Measurements from ENCODE around the gene CDKN2D.
"Not testable (repeated sequence)": the region's sequence is repeated elsewhere in the genome, so short reads cannot be mapped to it uniquely, and the experiment has no call there.

The CDKN2D gene

DNA sequence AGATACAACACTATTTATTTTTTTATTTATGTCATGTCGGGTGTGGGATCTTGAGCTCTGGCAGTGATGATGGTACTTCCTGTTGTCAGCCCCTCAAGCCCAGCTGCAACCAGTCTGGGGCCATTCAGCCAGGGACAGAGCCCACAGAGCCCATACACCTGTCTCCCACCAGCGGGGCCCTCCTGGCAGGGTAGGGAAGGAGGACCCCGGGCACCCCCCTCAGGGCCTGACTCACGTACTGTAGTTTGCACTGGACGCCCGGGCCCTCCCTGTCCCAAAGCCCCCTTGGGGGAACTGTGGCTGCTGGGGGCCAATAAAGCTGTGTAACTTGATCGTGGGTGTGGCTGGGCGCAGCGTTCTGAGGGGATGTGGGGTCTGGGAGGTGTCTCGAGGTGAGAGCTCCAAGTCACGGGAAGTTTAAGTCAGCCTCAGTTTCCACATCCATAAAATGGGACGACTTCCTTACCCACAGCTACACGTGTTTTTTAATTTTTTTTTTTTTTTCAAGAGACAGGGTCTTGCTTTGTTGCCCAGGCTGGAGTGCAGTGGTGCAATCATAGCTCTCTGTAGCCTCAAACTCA, 15.6 kb downstream of the CDKN2D start:
- in situ Hi-C loops (cut with MboI; ENCODE audit: low sequenced_read_pairs) = no loop called here

DNA sequence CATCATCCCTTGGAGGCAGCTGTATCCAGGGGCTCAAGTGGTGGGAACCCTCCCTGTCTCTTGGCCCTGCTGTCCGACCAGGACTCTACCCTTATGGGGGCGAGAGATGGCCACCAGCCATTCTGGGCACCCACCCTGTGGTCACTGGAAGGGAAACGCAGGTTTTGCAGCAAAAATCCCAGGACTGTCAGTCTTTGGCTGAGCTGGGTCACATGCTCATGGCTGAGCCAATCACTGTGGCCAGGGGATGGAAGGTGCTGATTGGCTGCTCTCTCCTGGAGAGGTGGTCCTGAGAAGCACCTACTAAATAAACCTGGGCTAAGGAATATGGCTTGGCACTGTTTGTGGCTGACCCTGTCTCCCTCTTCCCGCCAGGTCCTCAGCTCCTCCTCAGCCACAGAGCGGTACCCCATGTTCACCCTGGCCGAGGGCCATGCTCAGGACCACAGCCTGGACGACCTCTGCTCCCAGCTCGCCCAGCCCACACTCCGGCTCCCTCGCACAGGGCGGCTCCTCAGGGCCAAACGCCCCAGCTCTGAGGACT, 16.2 kb downstream of the CDKN2D start:
- in situ Hi-C loops (cut with MboI; ENCODE audit: low sequenced_read_pairs) = no loop called here

DNA sequence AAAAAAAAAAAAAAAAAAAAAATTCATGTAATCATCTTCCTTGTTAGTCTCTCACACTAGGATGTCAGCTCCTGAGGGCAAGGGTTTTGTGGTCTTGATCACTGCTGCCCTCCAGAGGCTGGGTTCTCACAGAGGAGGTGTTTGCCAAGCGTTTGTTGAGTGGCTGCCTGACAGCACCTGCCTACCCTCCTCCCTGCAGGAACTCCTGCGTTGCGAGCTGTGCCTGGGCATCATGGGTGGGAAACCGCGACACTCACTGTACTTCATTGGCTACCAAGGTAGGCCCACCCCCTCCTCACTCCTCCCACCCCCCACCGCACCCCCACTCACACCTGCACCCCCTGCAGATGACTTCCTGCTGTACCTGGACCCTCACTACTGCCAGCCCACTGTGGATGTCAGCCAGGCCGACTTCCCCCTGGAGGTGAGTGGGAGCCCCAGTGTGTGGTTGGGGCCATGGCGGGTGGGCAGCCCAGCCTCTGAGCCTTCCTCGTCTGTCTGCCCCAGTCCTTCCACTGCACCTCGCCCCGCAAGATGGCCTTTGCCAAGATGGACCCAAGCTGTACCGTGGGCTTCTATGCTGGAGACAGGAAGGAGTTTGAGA, 17.0 kb downstream of the CDKN2D start:
- in situ Hi-C loops (cut with MboI; ENCODE audit: low sequenced_read_pairs) = no loop called here

DNA sequence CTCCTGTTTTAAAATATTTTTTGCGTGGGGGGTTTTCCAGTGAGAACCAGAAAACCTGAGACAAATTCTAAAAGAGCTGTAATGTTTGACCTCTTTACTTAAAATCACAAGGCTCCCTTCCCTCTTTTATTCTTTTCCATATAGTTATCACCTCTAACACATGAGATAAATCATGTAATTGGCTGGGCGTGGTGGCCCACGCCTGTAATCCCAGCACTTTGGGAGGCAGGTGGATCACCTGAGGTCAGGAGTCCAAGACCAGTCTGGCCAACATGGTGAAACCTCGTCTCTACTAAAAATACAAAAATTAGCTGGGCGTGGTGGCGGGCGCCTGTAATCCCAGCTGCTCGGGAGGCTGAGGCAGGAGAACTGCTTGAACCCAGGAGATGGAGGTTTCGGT, 17.8 kb downstream of the CDKN2D start:
- in situ Hi-C loops (cut with MboI; ENCODE audit: low sequenced_read_pairs) = not testable (repeated sequence)

DNA sequence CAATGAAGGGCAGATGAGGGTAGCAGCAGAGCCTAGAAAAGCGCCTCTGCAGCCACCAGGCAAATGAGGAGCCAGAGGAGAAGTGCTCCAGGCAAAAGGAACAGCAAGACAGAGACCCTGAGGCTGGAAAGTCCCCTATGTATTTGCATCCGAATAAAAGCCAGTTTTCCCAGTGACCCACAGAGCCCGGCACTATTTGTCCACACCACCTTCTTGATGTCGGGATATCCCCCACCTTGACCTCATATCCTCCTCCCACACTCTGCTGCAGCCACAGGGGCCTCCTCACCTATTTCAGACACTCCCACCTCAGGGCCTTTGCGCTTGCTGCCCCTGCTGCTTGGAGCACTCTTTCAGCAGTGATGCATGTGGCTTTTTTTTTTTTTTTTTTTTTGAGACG, 18.4 kb downstream of the CDKN2D start:
- in situ Hi-C loops (cut with MboI; ENCODE audit: low sequenced_read_pairs) = no loop called here

DNA sequence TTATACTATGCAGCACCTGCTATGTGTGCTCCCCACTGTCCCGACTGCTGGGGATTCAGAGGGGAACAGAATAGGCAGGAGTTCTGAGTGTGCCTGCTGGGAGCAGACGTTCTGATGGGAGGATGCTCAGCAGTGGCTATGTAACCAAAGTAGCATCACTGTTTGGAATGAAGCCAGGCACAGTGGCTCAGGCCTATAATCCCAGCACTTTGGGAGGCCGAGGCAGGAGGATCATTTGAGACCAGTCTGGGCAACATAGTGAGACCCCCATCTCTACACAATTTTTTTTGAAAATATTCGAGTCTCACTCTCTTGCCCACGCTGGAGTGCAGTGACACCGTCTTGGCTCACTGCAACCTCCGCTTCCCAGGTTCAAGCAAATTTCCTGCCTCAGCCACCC, 19.0 kb downstream of the CDKN2D start:
- in situ Hi-C loops (cut with MboI; ENCODE audit: low sequenced_read_pairs) = no loop called here

DNA sequence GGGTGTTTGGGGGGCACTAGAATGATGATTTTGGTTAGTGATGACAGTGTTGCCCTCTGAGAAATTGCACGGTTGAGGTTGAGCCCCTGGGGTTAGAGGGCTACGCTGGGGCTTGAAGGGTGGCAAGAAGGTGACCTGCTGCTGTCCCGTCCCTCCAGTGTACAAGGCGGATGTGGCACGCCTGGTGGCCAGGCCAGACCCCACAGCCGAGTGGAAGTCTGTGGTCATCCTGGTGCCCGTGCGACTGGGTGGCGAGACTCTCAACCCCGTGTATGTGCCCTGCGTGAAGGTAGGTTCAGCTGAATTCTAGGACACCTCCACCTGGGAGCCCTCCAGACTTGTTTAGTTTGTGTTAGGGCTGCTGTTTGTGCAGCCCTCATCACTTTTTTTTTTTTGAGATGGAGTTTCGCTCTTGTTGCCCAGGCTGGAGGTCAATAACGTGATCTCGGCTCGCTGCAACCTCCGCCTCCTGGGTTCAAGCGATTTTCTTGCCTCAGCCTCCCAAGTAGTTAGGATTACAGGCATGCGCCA, 20.0 kb downstream of the CDKN2D start:
- in situ Hi-C loops (cut with MboI; ENCODE audit: low sequenced_read_pairs) = no loop called here

DNA sequence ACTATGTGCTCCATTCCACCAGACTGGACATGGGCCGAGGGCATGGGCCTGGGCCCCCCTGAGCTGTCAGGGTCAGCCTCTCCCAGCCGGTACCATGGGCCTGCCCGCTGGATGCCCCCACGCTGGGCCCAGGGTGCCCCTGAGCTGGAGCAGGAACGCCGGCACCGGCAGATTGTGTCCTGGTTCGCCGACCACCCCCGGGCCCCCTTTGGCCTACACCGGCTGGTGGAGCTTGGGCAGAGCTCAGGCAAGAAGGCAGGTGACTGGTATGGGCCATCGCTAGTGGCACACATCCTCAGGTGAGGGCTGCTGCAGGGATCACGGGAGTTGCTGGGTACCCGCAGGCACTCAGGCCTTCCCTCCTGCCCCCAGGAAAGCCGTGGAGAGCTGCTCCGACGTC, 22.0 kb downstream of the CDKN2D start:
- in situ Hi-C loops (cut with MboI; ENCODE audit: low sequenced_read_pairs) = no loop called here

DNA sequence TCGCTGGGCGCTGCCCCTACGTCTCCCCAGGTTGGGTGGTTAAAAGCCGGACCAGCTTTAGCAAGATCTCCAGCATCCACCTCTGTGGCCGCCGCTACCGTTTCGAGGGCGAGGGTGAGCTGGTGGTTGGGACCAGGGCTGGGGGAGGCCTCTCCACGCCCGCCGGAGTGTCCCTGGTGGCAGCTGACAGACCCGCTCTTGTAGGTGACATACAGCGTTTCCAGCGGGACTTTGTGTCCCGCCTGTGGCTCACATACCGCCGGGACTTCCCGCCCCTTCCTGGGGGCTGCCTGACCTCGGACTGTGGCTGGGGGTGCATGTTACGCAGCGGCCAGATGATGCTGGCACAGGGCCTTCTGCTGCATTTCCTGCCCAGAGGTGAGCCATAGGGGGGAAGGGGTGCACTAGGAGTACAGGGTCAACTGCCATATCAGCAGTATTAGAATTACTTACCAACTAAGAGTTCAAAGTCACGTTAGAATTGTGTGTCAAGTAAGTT, 24.0 kb downstream of the CDKN2D start:
- in situ Hi-C loops (cut with MboI; ENCODE audit: low sequenced_read_pairs) = no loop called here

DNA sequence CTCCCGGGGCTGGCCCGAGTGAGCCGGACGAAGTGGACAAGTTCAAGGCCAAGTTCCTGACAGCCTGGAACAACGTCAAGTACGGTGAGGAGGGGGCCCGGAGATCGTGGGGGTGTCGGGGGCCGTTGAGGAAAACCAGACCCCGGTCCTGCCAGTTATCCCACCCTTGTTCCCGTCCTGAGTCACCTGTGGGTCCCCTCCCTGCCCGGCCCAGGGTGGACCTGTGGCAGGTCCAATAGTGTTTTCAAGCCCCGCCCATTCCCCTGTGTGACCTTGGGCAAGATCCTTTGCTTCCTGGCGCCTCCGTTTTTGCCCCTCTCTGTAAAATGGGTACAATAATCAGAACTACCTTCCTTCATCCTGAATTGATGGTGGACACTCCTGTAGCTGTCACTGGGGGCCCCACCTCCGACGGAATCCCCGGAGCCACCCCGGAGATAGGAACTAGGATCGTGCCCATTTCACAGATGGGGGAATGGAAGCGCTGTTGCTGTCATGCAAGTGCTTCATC, 24.5 kb downstream of the CDKN2D start:
- in situ Hi-C loops (cut with MboI; ENCODE audit: low sequenced_read_pairs) = no loop called here

DNA sequence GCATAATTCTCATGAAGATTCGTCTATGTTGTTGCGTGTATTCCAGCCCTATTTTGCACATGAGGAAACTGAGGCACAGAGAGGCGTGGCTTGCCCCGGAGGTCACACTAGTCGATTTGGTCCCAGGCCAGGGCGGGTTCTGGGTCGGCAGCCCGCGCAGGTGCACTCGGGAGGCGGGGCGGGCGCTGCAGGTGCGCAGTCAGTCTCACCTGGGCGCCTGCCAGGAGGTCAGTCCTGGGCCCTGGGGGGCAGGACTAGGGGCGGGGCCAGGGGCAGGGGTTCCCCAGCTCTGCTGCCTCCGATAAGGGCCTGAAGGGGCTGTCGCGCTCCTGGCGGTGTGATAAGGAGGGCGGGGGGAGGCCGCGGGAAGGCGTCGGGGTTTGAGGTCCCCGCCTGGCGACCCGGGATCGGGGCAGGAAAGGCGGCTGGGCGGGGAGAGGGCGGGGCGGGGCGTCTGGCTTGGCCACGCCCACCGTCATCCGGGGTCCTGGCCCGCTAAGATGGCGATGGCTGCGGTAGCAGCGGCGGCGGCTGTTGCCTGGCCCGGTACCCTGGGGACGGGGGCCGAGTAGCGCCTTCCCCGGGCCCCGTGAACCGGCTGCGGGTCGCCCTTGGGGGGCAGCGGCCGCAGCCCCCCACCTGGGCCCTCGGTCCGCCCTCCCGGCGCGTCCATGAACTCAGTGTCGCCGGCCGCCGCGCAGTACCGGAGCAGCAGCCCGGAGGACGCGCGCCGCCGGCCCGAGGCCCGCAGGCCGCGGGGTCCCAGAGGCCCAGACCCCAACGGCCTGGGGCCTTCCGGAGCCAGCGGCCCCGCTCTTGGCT, 25.1 kb downstream of the CDKN2D start, which contains the start of gene ATG4D:
Gene ATG4D (plus strand): TSS at position 485 of the 822 bp plus-strand sequence. CDS start 187 bp downstream, at position 672.
- in situ Hi-C loops (cut with MboI; ENCODE audit: low sequenced_read_pairs) = no loop called here

DNA sequence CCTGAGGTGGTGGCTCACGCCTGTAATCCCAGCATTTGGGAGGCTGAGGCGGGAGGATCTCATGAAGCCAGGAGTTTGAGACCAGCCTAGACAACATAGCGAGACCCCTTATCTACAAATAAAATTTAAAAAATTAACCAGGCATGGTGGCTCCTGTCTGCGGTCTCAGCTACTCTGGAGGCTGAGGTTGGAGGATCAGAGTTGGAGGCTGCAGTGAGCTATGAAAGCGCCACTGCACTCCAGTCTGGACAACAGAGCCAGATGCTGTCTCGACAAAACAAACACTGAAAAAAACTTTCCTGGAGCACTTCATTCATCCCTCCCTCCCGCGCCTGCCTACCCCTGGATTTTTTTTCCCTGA, 25.7 kb downstream of the CDKN2D start:
- in situ Hi-C loops (cut with MboI; ENCODE audit: low sequenced_read_pairs) = no loop called here

DNA sequence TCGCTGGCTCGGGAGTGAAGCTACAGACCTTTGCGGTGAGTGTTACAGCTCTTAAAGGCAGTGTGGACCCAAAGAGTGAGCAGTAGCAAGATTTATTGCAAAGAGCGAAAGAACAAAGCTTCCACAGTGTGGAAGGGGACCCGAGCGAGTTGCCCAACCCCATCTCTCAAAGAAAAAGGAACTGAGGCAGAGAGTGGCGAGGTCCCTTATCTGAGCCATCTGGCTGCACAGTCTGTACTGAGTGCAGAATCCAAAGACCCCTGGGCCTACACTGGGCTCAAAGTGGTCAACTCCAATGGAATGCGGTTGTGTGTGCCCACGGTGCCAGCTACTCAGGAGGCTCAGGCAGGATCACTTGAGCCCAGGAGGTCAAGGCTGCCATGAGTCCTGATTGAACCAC, 29.8 kb downstream of the CDKN2D start:
- in situ Hi-C loops (cut with MboI; ENCODE audit: low sequenced_read_pairs) = not testable (repeated sequence)

DNA sequence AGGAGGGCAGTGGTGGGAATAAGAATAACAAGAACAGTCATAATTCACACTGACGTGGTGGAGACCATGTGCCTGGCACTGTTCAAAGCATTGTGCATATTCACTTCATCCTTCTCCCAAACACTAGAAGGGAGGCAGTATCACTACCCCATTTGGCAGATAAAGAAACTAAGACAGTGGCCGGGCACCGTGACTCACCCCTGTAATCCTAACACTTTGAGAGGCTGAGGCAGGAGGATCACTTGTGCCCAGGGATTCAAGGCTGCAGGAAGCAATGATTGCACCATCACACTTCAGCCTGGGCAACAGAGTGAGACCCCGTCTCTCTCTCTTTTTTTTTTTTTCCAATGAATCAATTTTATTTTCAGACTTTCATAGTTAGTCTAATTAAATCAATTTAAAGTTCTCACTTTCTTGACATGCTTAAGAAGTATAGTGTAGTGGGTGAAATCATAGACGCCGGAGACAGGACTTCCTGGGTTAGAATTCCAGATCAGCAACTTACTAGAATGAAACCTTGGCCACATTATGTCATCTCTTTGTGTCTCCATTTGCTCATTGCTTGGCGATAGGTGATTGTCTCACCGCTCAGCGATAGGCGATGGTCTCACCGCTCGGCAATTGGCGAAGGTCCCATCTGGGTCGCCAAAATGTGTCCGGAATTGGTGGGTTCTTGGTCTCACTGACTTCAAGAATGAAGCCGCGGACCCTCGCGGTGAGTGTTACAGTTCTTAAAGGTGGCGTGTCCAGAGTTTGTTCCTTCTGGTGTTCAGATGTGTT, 30.4 kb downstream of the CDKN2D start:
- in situ Hi-C loops (cut with MboI; ENCODE audit: low sequenced_read_pairs) = no loop called here

DNA sequence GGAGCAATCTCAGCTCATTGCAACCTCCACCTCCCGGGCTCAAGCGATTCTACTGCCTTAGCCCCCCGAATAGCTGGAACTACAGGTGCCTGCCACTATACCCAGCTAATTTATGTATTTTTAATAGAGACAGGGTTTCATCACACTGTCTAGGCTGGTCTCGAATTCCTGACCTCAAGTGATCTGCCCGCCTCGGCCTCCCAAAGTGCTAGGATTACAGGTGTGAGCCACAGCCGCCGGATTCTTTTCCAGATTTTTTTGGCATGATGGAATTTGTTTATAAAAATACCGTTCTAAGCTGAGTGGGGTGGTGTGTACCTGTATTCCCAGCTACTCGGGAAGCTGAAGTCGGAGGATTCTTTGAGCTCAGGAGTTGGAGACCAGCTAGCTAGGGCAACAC, 31.1 kb downstream of the CDKN2D start:
- in situ Hi-C loops (cut with MboI; ENCODE audit: low sequenced_read_pairs) = no loop called here

DNA sequence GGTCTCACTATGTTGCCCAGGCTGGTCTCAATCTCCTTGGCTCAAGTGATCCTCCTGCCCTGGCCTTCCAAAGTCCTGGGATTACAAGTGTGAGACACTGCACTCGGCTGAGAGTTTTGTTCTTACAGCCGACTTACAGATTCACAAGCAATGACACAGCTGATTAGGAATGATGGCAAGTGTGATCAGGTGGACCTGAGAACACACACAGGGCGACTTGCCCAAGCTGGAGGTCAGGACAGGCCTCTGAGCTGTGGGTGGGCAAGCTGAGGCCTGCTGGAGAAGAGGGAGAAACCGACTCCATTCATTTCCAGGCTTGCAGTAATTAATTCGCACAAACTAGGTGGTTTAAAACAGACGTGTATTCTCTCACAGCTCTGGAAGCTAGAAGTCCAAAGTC, 33.2 kb downstream of the CDKN2D start:
- in situ Hi-C loops (cut with MboI; ENCODE audit: low sequenced_read_pairs) = no loop called here

DNA sequence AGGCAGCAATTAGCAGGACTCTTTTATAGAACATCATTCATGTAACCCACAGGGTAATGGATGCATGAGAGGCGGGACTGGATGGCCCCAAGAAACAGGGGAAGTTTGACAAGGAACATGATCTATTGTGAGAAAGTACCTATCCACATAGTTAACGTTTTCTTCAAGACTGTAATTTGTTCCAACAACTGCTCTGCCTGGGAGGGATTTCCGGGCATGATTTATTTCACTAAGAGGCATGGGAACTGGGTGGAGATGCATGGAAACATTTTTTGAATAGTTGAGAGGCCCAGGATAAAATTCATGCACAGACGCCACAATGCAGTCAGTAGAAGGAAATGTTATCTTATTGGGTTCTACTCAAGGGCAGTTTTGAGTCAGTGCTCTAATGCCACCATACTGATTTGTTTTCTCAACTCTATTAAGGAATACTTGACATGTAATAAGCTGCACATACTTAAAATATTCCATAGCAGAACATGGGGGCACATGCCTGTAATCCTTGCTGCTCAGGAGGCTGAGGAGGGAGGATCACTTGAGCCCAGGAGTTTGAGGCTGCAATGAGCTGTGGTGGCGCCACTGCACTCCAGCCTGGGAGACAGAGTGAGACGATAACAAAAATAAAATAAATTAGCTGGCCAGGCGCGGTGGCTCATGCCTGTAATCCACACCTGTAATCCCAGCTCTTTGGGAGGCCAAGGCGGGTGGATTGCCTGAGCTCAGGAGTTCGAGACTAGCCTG, 35.0 kb downstream of the CDKN2D start:
- in situ Hi-C loops (cut with MboI; ENCODE audit: low sequenced_read_pairs) = no loop called here

DNA sequence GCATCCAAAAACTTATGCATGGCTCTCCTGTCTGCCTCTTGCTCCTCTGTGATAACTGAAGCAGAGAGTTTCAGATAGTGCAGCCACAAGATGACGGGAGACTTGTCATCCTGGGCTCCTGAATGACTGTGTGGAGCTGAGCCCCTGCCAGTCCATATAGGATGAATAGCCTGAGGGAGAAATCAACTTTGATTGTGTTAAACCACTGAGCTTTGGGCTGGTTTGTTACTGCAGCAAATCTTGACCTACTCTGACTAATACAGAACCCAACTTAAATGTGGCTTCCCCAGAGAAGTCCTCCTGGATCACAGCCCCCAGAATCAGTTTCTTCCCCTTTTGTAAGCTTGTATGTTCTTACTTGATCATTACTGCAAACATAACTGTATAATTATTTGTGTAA, 36.3 kb downstream of the CDKN2D start:
- in situ Hi-C loops (cut with MboI; ENCODE audit: low sequenced_read_pairs) = no loop called here

DNA sequence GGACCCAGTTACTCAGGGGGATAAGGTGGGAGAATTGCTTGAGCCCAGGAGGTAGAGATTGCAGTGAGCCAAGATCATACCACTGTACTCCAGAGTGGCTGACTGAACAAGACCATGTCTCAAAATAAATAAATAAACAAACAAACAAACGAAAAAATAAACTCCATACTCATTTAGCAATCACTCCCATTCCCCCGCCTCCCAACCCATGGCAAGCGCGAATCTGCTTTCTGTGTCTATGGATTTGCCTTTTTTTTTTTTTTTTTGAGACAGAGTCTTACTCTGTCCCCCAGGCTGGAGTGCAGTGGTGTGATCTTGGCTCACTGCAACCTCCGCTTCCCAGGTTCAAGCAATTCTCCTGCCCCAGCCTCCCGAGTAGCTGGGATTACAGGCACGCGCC, 41.9 kb downstream of the CDKN2D start:
- in situ Hi-C loops (cut with MboI; ENCODE audit: low sequenced_read_pairs) = not testable (repeated sequence)

DNA sequence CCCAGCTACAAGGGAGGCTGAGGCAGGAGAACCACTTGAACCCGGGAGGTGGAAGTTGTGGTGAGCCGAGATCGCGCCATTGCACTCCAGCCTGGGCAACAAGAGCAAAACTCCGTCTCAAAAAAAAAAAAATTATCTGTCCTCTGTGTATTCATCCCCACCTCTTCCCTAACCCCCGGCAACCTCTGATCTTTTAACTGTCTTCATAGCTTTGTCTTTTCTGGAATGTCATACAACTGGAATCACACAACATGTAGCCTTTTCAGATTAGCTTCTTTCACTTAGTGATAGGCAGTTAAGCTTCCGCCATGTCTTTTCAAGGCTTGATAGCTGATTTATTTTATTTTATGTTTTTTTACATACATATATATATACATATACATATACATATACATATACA, 43.1 kb downstream of the CDKN2D start:
- in situ Hi-C loops (cut with MboI; ENCODE audit: low sequenced_read_pairs) = no loop called here

Data from HL-60/S4 (cell line).